ENCODE measurements around the gene SLC37A4. TPM values are rescaled to one million over a fixed set of nuclear protein-coding genes. Genes with fewer than 3 reads are reported as not detected.

SLC37A4 gene
- total and polyA plus RNA-seq, 10 of the 15 experiments (the other 5 are each of a cell fraction or from before 2014, with no cell fraction given), result 11.6 to 29.7 (median 20.4) TPM

DNA sequence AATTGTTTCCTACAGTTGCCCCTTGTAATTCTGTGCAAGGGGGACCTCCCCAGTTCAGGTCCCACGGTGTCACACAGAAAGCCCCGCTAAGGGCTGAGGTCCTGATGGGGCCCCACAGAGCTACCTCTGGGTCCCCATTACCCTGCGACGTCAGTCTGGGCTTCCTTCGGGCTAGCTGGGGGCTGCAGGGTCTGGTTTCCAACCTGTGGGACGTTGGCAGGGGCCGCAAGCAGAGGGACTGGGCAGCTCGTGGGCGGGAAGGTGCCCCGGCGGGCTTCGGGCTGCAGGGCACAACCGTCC, 698 bp downstream of the SLC37A4 start:
- no peaks in the 10 kb centered on the region for H3K9me3 ChIP-seq (replicated peaks; ENCODE audit: control insufficient read depth, insufficient read depth, low read length)
- H3K36me3 ChIP-seq (ENCODE audit: control insufficient read depth in 2 of 2, insufficient read depth in 2 of 2, low read length in 1 of 2), result peaks cover 1 to 4% of the 10 kb centered on the region in 2 experiments; a peak in 3 of 4 replicates
- peak overlapping the region; percentile 95 for H2AFZ ChIP-seq (ENCODE audit: control insufficient read depth, low read depth, low read length)
- DNase-seq (ENCODE audit: low read depth, low spot score), result no peak
- no TSS peak for BruUV-seq (replicated peaks)
- H3K4me1 ChIP-seq (ENCODE audit: control insufficient read depth, insufficient read depth, low read length), result peaks cover 14% of the 10 kb centered on the region
- RAD21 ChIA-PET (ENCODE audit: unreplicated experiment), result interaction anchor here (1.0 to 1.7 kb wide), 5 partner anchors 15 to 67 kb away, joined by 3 to 6 read pairs (median 3); partner anchors contain the start of gene VPS11
- H3K4me3 ChIP-seq, result peak overlapping the region; percentile 78
- peak overlapping the region; percentile 74; the same call in 1 of the 2 replicates for H3K9ac ChIP-seq (ENCODE audit: control insufficient read depth, insufficient read depth, low read length)
- H3K79me2 ChIP-seq (ENCODE audit: control insufficient read depth, insufficient read depth, low read length), result peaks cover 13% of the 10 kb centered on the region
- no peak for FAIRE-seq
- peak overlapping the region; percentile 85 for H3K4me2 ChIP-seq (ENCODE audit: control insufficient read depth, insufficient read depth)
- no peaks in the 10 kb centered on the region for H4K20me1 ChIP-seq (ENCODE audit: control insufficient read depth, insufficient read depth)
- TF ChIP-seq SMARCA5 (IDR thresholded peaks at IDR 0.05) (no peak), CREB1 (IDR thresholded peaks at IDR 0.05; ENCODE audit: low read depth) (0 out of 2 replicates have a peak, but pooled peaks have one; percentile 8), GABPA (IDR thresholded peaks at IDR 0.05; ENCODE audit: low read depth) (no peak), LARP7 (IDR thresholded peaks at IDR 0.05) (0 out of 2 replicates have a peak, but pooled peaks have one; percentile 7)
- H3K27me3 ChIP-seq (replicated peaks in 1 of 2; ENCODE audit: control insufficient read depth in 2 of 2, insufficient read depth in 2 of 2, low read length in 1 of 2), result no peaks in the 10 kb centered on the region
- peak; percentile 49 for ATAC-seq
- SMC1A ChIA-PET (ENCODE audit: uncharacterized antibody, unreplicated experiment), result interaction anchor here (1.0 to 4.9 kb wide), 2 partner anchors 13 to 21 kb away, joined by 5 to 40 read pairs; partner anchors contain the start of genes RPS25 and TRAPPC4
- POLR2A ChIA-PET, result interaction anchor here (0.9 to 3.0 kb wide), 8 partner anchors 11 to 77 kb away, joined by 3 to 14 read pairs (median 5); partner anchors contain the start of genes HMBS, HYOU1 and VPS11
- in situ Hi-C loops (cut with MboI), result no loop called here
- 2% methylated on average over 13 of the region's 13 CpGs for WGBS (ENCODE audit: insufficient coverage, insufficient replicate concordance, low lambda C conversion rate, missing lambda C conversion rate)
- intact Hi-C loops (cut with micrococcal nuclease; ENCODE audit: unreplicated experiment), result no loop called here
- CTCF ChIA-PET, result interaction anchor here (1.0 to 2.0 kb wide), 6 partner anchors 10 to 291 kb away, joined by 3 to 16 read pairs (median 6); partner anchors contain the start of genes HYOU1 and TRAPPC4
- H3K27ac ChIP-seq (ENCODE audit: control insufficient read depth, insufficient read depth), result peak overlapping the region; percentile 80

- peak overlapping the region; percentile 78 for H3K4me3 ChIP-seq
- intact Hi-C loops (cut with micrococcal nuclease; ENCODE audit: unreplicated experiment), result no loop called here
- H3K79me2 ChIP-seq (ENCODE audit: control insufficient read depth, insufficient read depth, low read length), result peaks cover 13% of the 10 kb centered on the region
- WGBS (ENCODE audit: insufficient coverage, insufficient replicate concordance, low lambda C conversion rate, missing lambda C conversion rate), result 38% methylated on average over 10 of the region's 10 CpGs
- H3K9ac ChIP-seq (ENCODE audit: control insufficient read depth, insufficient read depth, low read length), result peak overlapping the region; percentile 74
- SMC1A ChIA-PET (ENCODE audit: uncharacterized antibody, unreplicated experiment), result interaction anchor here (1.0 to 4.9 kb wide), 3 partner anchors 12 to 29 kb away, joined by 3 to 40 read pairs (median 5); partner anchors contain the start of genes RPS25 and TRAPPC4
- RAD21 ChIA-PET (ENCODE audit: unreplicated experiment), result interaction anchor here (1.0 to 1.5 kb wide), 3 partner anchors 22 to 38 kb away, joined by 3 to 6 read pairs (median 3); partner anchors contain the start of gene VPS11
- DNase-seq (ENCODE audit: low read depth, low spot score), result no peak
- H4K20me1 ChIP-seq (ENCODE audit: control insufficient read depth, insufficient read depth), result no peaks in the 10 kb centered on the region
- H3K9me3 ChIP-seq (replicated peaks; ENCODE audit: control insufficient read depth, insufficient read depth, low read length), result no peaks in the 10 kb centered on the region
- H2AFZ ChIP-seq (ENCODE audit: control insufficient read depth, low read depth, low read length), result peak overlapping the region; percentile 95
- peak overlapping the region; percentile 85 for H3K4me2 ChIP-seq (ENCODE audit: control insufficient read depth, insufficient read depth)
- H3K36me3 ChIP-seq (ENCODE audit: control insufficient read depth in 2 of 2, insufficient read depth in 2 of 2, low read length in 1 of 2), result peaks cover 4 to 5% of the 10 kb centered on the region in 2 experiments; a peak in 3 of 4 replicates
- peak; percentile 54 for FAIRE-seq
- in situ Hi-C loops (cut with MboI), result no loop called here
- H3K27me3 ChIP-seq (replicated peaks in 1 of 2; ENCODE audit: control insufficient read depth in 2 of 2, insufficient read depth in 2 of 2, low read length in 1 of 2), result no peaks in the 10 kb centered on the region
- BruUV-seq (replicated peaks), result TSS peak; percentile 77
- H3K4me1 ChIP-seq (ENCODE audit: control insufficient read depth, insufficient read depth, low read length), result peaks cover 14% of the 10 kb centered on the region
- peak; percentile 58 for ATAC-seq
- POLR2A ChIA-PET, result interaction anchor here (0.9 to 3.0 kb wide), 9 partner anchors 10 to 77 kb away, joined by 3 to 14 read pairs (median 4); partner anchors contain the start of genes HMBS, HYOU1 and VPS11
- CTCF ChIA-PET, result interaction anchor here (1.0 to 1.6 kb wide), 3 partner anchors 10 to 96 kb away, joined by 3 to 16 read pairs (median 6); partner anchors contain the start of gene TRAPPC4
- peak overlapping the region; percentile 80 for H3K27ac ChIP-seq (ENCODE audit: control insufficient read depth, insufficient read depth)
- TF ChIP-seq ZZZ3 (IDR thresholded peaks at IDR 0.05; ENCODE audit: control insufficient read depth, insufficient read length, low read depth) (no peak), CHD2 (IDR thresholded peaks at IDR 0.05; ENCODE audit: borderline replicate concordance, low read depth, low read length) (no peak), KDM1A (IDR thresholded peaks at IDR 0.05; ENCODE audit: borderline replicate concordance) (no peak), EED (IDR thresholded peaks at IDR 0.05; ENCODE audit: low read depth) (no peak), ATF7 (IDR thresholded peaks at IDR 0.05; ENCODE audit: low read depth) (0 out of 2 replicates have a peak, but pooled peaks have one; percentile 35), PML (IDR thresholded peaks at IDR 0.05; ENCODE audit: low read length) (no peak), SMARCA5 (IDR thresholded peaks at IDR 0.05) (peak; percentile 30; the same call in 1 of the 2 replicates), POLR2AphosphoS2 (IDR thresholded peaks at IDR 0.05; ENCODE audit: low read depth, low read length) (no peak), EGR1 (IDR thresholded peaks at IDR 0.05; ENCODE audit: borderline replicate concordance in 1 of 2, low read depth in 2 of 2, low read length in 2 of 2) (peak in 1 of 2 experiments; percentile 65; a peak in 1 of 3 replicates)
- TF ChIP-seq, protein P1, sequence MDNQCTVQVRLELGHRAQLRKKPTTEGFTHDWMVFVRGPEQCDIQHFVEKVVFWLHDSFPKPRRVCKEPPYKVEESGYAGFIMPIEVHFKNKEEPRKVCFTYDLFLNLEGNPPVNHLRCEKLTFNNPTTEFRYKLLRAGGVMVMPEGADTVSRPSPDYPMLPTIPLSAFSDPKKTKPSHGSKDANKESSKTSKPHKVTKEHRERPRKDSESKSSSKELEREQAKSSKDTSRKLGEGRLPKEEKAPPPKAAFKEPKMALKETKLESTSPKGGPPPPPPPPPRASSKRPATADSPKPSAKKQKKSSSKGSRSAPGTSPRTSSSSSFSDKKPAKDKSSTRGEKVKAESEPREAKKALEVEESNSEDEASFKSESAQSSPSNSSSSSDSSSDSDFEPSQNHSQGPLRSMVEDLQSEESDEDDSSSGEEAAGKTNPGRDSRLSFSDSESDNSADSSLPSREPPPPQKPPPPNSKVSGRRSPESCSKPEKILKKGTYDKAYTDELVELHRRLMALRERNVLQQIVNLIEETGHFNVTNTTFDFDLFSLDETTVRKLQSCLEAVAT (IDR thresholded peaks at IDR 0.05), result no peak
Measured at GRCh38 chr11:119029340-119030028, 1.2 kb downstream of the SLC37A4 start.
